Parathyroid adenoma (tissue), 2 donors: ENCODE measurements around the gene SND1.

Experiments
- H2AFZ ChIP-seq: fragments of 300-600 bp; sonication (generic); one replicate; pipeline ENCODE4 v1.7.0; 2017; ENCODE audit warnings: antibody characterized with exemption, mild to moderate bottlenecking
- H3K27ac ChIP-seq: fragments of 300-600 bp; sonication (generic); one replicate; pipeline ENCODE4 v1.7.0; 2017
- H3K27me3 ChIP-seq: fragments of 300-600 bp; sonication (generic); one replicate; pipeline ENCODE4 v1.7.0; 2017; ENCODE audit warnings: low read length; ENCODE audit not compliant: control insufficient read depth, insufficient read depth
- H3K36me3 ChIP-seq: fragments of 300-600 bp; sonication (generic); one replicate; pipeline ENCODE4 v1.7.0; 2017; ENCODE audit warnings: low read length; ENCODE audit not compliant: control insufficient read depth, insufficient read depth
- H3K4me1 ChIP-seq: fragments of 300-600 bp; sonication (generic); one replicate; pipeline ENCODE4 v1.7.0; 2017; ENCODE audit warnings: control low read depth
- H3K4me2 ChIP-seq: fragments of 300-600 bp; sonication (generic); one replicate; pipeline ENCODE4 v1.7.0; 2017; ENCODE audit warnings: low read length
- H3K4me3 ChIP-seq: fragments of 300-600 bp; sonication (generic); one replicate; pipeline ENCODE4 v1.7.0; 2017; ENCODE audit warnings: low read depth, low read length
- H3K79me2 ChIP-seq: fragments of 300-600 bp; sonication (generic); one replicate; pipeline ENCODE4 v1.7.0; 2017; ENCODE audit warnings: control low read depth
- H3K9ac ChIP-seq: fragments of 300-600 bp; sonication (generic); one replicate; pipeline ENCODE4 v1.7.0; 2017; ENCODE audit warnings: mild to moderate bottlenecking
- H3K9me3 ChIP-seq: fragments of 300-600 bp; sonication (generic); one replicate; pipeline ENCODE4 v1.7.0; 2017; ENCODE audit warnings: low read length; ENCODE audit not compliant: control insufficient read depth
- TF ChIP-seq, protein P1 (sequence below): fragments of 300-600 bp; sonication (generic); IDR thresholded peaks from one replicate; pipeline ENCODE4 v1.7.0; 2017; ENCODE audit warnings: antibody characterized with exemption, mild to moderate bottlenecking
- donor health status: primary hyperparathyroidism.

SND1 gene

GRCh38 chr7:127765150-127765549, 113.2 kb downstream of the SND1 start:
- Histone ChIP-seq H2AFZ (no peak overlapping the region), H3K27ac (no peak overlapping the region)

GRCh38 chr7:127766831-127767459, 115.0 kb downstream of the SND1 start:
- H2AFZ ChIP-seq = no peak overlapping the region
- no peak overlapping the region for H3K9ac ChIP-seq
- H3K4me3 ChIP-seq = no peak overlapping the region
- H3K4me2 ChIP-seq = no peak overlapping the region
- peaks cover 9% of the 10 kb centered on the region for H3K79me2 ChIP-seq
- no peaks in the 10 kb centered on the region for H3K36me3 ChIP-seq
- H3K9me3 ChIP-seq = no peaks in the 10 kb centered on the region
- no peaks in the 10 kb centered on the region for H3K4me1 ChIP-seq
- H3K27me3 ChIP-seq = no peaks in the 10 kb centered on the region
- H3K27ac ChIP-seq = no peak overlapping the region
- TF ChIP-seq, protein P1, sequence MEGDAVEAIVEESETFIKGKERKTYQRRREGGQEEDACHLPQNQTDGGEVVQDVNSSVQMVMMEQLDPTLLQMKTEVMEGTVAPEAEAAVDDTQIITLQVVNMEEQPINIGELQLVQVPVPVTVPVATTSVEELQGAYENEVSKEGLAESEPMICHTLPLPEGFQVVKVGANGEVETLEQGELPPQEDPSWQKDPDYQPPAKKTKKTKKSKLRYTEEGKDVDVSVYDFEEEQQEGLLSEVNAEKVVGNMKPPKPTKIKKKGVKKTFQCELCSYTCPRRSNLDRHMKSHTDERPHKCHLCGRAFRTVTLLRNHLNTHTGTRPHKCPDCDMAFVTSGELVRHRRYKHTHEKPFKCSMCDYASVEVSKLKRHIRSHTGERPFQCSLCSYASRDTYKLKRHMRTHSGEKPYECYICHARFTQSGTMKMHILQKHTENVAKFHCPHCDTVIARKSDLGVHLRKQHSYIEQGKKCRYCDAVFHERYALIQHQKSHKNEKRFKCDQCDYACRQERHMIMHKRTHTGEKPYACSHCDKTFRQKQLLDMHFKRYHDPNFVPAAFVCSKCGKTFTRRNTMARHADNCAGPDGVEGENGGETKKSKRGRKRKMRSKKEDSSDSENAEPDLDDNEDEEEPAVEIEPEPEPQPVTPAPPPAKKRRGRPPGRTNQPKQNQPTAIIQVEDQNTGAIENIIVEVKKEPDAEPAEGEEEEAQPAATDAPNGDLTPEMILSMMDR = no peak

More at GRCh38 chr7:127765150-127765549, 113.2 kb downstream of the SND1 start:
- Histone ChIP-seq H3K4me1 (no peaks in the 10 kb centered on the region), H3K36me3 (no peaks in the 10 kb centered on the region), H3K4me3 (no peak overlapping the region), H3K27me3 (no peaks in the 10 kb centered on the region), H3K9ac (no peak overlapping the region), H3K9me3 (no peaks in the 10 kb centered on the region), H3K79me2 (peaks cover 8% of the 10 kb centered on the region), H3K4me2 (no peak overlapping the region)
- TF ChIP-seq, protein P1 = no peak

GRCh38 chr7:127768241-127768640, 116.2 kb downstream of the SND1 start:
- H3K4me1 ChIP-seq = no peaks in the 10 kb centered on the region
- H3K9ac ChIP-seq = no peak overlapping the region
- no peak overlapping the region for H3K4me3 ChIP-seq
- H3K36me3 ChIP-seq = no peaks in the 10 kb centered on the region
- TF ChIP-seq, protein P1 = no peak
- no peaks in the 10 kb centered on the region for H3K9me3 ChIP-seq
- no peak overlapping the region for H2AFZ ChIP-seq
- no peak overlapping the region for H3K27ac ChIP-seq
- H3K27me3 ChIP-seq = no peaks in the 10 kb centered on the region
- no peak overlapping the region for H3K4me2 ChIP-seq
- peaks cover 9% of the 10 kb centered on the region for H3K79me2 ChIP-seq

DNA sequence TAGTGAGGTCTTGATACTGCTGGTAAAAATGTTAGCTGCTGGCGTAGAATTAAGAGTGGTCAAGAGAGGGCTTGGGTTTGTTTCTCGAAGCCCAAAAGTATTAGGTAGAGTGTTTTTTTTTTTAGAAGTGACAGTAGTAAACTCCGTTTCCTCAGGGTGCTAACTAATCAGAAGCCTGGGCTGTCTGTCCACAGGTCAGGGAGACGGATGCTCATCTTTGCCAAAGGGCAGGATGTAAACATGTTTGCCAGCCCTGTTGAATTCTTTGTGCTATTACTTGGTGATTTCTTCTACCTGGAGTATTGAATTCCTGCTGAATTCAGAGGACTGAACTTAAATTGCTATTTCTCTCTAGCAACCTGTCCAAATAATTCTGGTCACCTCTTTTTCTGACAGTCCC, 117.1 kb downstream of the SND1 start:
- Histone ChIP-seq H3K36me3 (no peaks in the 10 kb centered on the region), H3K9me3 (no peaks in the 10 kb centered on the region), H3K4me2 (no peak overlapping the region), H2AFZ (no peak overlapping the region), H3K79me2 (peaks cover 9% of the 10 kb centered on the region), H3K9ac (no peak overlapping the region), H3K27me3 (no peaks in the 10 kb centered on the region), H3K27ac (no peak overlapping the region), H3K4me1 (no peaks in the 10 kb centered on the region), H3K4me3 (no peak overlapping the region)
- TF ChIP-seq, protein P1 = no peak
